B cell (primary cell): ENCODE results near the gene MSL3. TPM values are rescaled to one million over a fixed set of nuclear protein-coding genes. Genes with fewer than 3 reads are reported as not detected.

Source experiments
- ATAC-seq: fragments of 200-7000 bp; cut with Tn5 transposase; one replicate; pipeline ENCODE4 v1.10.0; 2021; ENCODE audit warnings: low read depth, mild to moderate bottlenecking, moderate number of reproducible peaks, moderate library complexity
- CTCF ChIA-PET: fragments of 350-600 bp; sonication (Branson Sonifier 250); formaldehyde crosslinking; loops from one replicate; lab custom pipeline; 2021; ENCODE audit warnings: antibody characterized with exemption, inconsistent platforms; lab: Charles Lee
- POLR2A ChIA-PET: fragments of 350-600 bp; sonication (Branson Sonifier 250); formaldehyde crosslinking; loops from one replicate; lab custom pipeline; 2021; ENCODE audit warnings: antibody characterized with exemption; lab: Charles Lee
- DNase-seq: peaks from one replicate; pipeline ENCODE4 v3.0.0; 2013
- H2AFZ ChIP-seq: 2 replicates; pipeline ENCODE4 v1.6.1; 2012; ENCODE audit warnings: mild to moderate bottlenecking, low read depth, low read length; ENCODE audit not compliant: insufficient read depth, poor library complexity, severe bottlenecking
- H3K27ac ChIP-seq, 2 donors: 1 replicate in 1 of 2; 2 replicates in 1 of 2; pipeline ENCODE4 v1.5.1; 2012 to 2013; ENCODE audit warnings: low read length in 2 of 2, mild to moderate bottlenecking in 2 of 2, moderate library complexity in 1 of 2
- H3K27me3 ChIP-seq, 4 experiments: fragments of 200-600 bp in 1 of 4; sonication (generic) in 1 of 4; replicated peaks in 1 of 4; 1 replicate in 2 of 4; 2 replicates in 2 of 4; pipeline versions ENCODE4 v1.6.1 to v1.7.0; 2013 to 2016; ENCODE audit warnings: low read length in 3 of 4, mild to moderate bottlenecking in 2 of 4, mixed read lengths in 1 of 4, moderate library complexity in 1 of 4; ENCODE audit not compliant: insufficient read depth in 4 of 4, control insufficient read depth in 3 of 4; ENCODE audit errors: control extremely low read depth in 1 of 4
- H3K36me3 ChIP-seq, 2 experiments: replicated peaks in 1 of 2; 1 replicate in 1 of 2; 2 replicates in 1 of 2; pipeline versions ENCODE4 v1.6.1 to v1.7.1; 2013; ENCODE audit warnings: low read length in 1 of 2; ENCODE audit not compliant: insufficient read depth in 2 of 2, control insufficient read depth in 1 of 2; ENCODE audit errors: control extremely low read depth in 1 of 2, extremely low read depth in 1 of 2
- H3K4me1 ChIP-seq, 2 donors: fragments of 200-600 bp in 1 of 2; sonication (generic) in 1 of 2; 1 replicate in 1 of 2; 2 replicates in 1 of 2; pipeline versions ENCODE4 v1.5.1 to v1.6.1; 2013 to 2017; ENCODE audit warnings: low read length in 2 of 2; ENCODE audit not compliant: control insufficient read depth in 2 of 2, insufficient read depth in 2 of 2
- H3K4me2 ChIP-seq: replicated peaks from 2 replicates; pipeline ENCODE3; 2012; ENCODE audit warnings: mild to moderate bottlenecking, low read depth, low read length; ENCODE audit not compliant: poor library complexity, severe bottlenecking
- H3K4me3 ChIP-seq, 5 experiments: fragments of 200-600 bp in 1 of 5; sonication (generic) in 1 of 5; 1 replicate in 3 of 5; 2 replicates in 2 of 5; pipeline versions ENCODE4 v1.5.1 to v1.7.0; 2011 to 2016; ENCODE audit warnings: low read length in 4 of 5, mild to moderate bottlenecking in 4 of 5, low read depth in 2 of 5, control low read depth in 1 of 5, moderate library complexity in 1 of 5; ENCODE audit not compliant: insufficient read depth in 1 of 5; ENCODE audit errors: control extremely low read depth in 1 of 5, extremely low read depth in 1 of 5
- H3K79me2 ChIP-seq: fragments of 200-600 bp; sonication (generic); one replicate; pipeline ENCODE4 v1.6.0; 2016; ENCODE audit warnings: low read length; ENCODE audit not compliant: control insufficient read depth, insufficient read depth
- H3K9ac ChIP-seq: fragments of 200-600 bp; sonication (generic); 2 replicates; pipeline ENCODE4 v1.6.1; 2017; ENCODE audit warnings: mild to moderate bottlenecking, low read length, moderate library complexity
- H3K9me3 ChIP-seq, 3 donors: one replicate each; pipeline versions ENCODE4 v1.6.1 to v1.7.1; 2013; ENCODE audit warnings: low read length in 2 of 3; ENCODE audit not compliant: control insufficient read depth in 2 of 3, insufficient read depth in 1 of 3; ENCODE audit errors: control extremely low read depth in 1 of 3
- H4K20me1 ChIP-seq: 2 replicates; pipeline ENCODE4 v1.6.0; 2012; ENCODE audit warnings: mild to moderate bottlenecking, low read length; ENCODE audit not compliant: insufficient read depth, control insufficient read depth, poor library complexity, severe bottlenecking
- H3K27ac Mint-ChIP-seq: one replicate; pipeline ENCODE4 v1.8.0; 2021; ENCODE audit warnings: mixed read lengths
- H3K27me3 Mint-ChIP-seq: one replicate; pipeline ENCODE4 v1.8.0; 2021; ENCODE audit warnings: mixed read lengths
- H3K4me1 Mint-ChIP-seq: one replicate; pipeline ENCODE4 v1.8.0; 2021; ENCODE audit warnings: mixed read lengths
- H3K4me3 Mint-ChIP-seq: one replicate; pipeline ENCODE4 v1.8.0; 2021; ENCODE audit warnings: mixed read lengths
- H3K9me3 Mint-ChIP-seq: one replicate; pipeline ENCODE4 v1.8.0; 2022; ENCODE audit warnings: mixed read lengths; ENCODE audit not compliant: insufficient read depth
- CTCF ChIP-seq: fragments of 200-600 bp; IDR thresholded peaks from one replicate; pipeline ENCODE4 v1.8.0; 2022; ENCODE audit warnings: antibody characterized with exemption, mild to moderate bottlenecking
- EZH2 ChIP-seq: IDR thresholded peaks from 2 replicates; pipeline ENCODE4 v1.6.1; 2012; ENCODE audit warnings: borderline replicate concordance, low read depth, mild to moderate bottlenecking, moderate library complexity, low read length; ENCODE audit not compliant: insufficient read depth, poor library complexity, severe bottlenecking
- WGBS: methylation state at CpG from one replicate; pipeline ENCODE4 v1.1.5; 2013; ENCODE audit warnings: missing lambda C conversion rate; ENCODE audit not compliant: insufficient coverage; 5-methylcytosine and 5-hydroxymethylcytosine counted together
- intact Hi-C: fragments of 100-400 bp; cut with micrococcal nuclease; formaldehyde crosslinking; loops from one replicate; pipeline ENCODE4 v1.10.0; 2022
- polyA plus RNA-seq: library from polyadenylated mRNA; depleted of rRNA; stranded (reverse); fragments of >200 nt; gene quantifications from 2 replicates; pipeline ENCODE4 v1.2.3, GENCODE V29; 2012
- total RNA-seq, 2 donors: library from RNA; stranded (reverse); fragments of 120-200 nt in 1 of 2; gene quantifications; 1 replicate in 1 of 2; 2 replicates in 1 of 2; pipeline versions ENCODE4 v1.2.3 to v1.2.4, GENCODE V29; 2013 to 2022

The MSL3 gene
- total and polyA plus RNA-seq, 2 donors (not counting 1 experiment from before 2014, with no cell fraction given): 76.3 to 88.7 TPM

- no peak overlapping the region for H3K4me2 ChIP-seq
- WGBS: no CpG with 5 or more reads among the region's 1 CpG
- H2AFZ ChIP-seq: no peak overlapping the region
- DNase-seq (no peak), ATAC-seq (no peak)
- Mint-ChIP-seq H3K27me3 (no peaks in the 10 kb centered on the region), H3K4me1 (peaks cover 40% of the 10 kb centered on the region), H3K9me3 (no peaks in the 10 kb centered on the region), H3K4me3 (no peak overlapping the region), H3K27ac (no peak overlapping the region)
- ChIA-PET CTCF (no interaction called here), POLR2A (no interaction called here)
- no peak overlapping the region for H3K9ac ChIP-seq
- H3K79me2 ChIP-seq: no peaks in the 10 kb centered on the region
- no peaks in the 10 kb centered on the region for H3K9me3 ChIP-seq
- peaks cover 17 to 18% of the 10 kb centered on the region in 2 donors for H3K4me1 ChIP-seq
- H3K36me3 ChIP-seq: no peaks in the 10 kb centered on the region
- no peaks in the 10 kb centered on the region for H3K27me3 ChIP-seq
- no peak overlapping the region for H3K4me3 ChIP-seq
- H3K27ac ChIP-seq: no peak overlapping the region
- TF ChIP-seq EZH2 (no peak), CTCF (no peak)
- intact Hi-C loops: no loop called here
- H4K20me1 ChIP-seq: no peaks in the 10 kb centered on the region
Observed at GRCh38 chrX:11791537-11791936, 33.5 kb downstream of the MSL3 start.

GRCh38 chrX:11792461-11793421 lies 34.7 kb downstream of the MSL3 start:
- Histone ChIP-seq H3K4me3 (no peak overlapping the region), H3K36me3 (no peaks in the 10 kb centered on the region), H3K79me2 (no peaks in the 10 kb centered on the region), H3K4me2 (peak overlapping the region; percentile 35), H4K20me1 (no peaks in the 10 kb centered on the region), H3K9me3 (no peaks in the 10 kb centered on the region), H3K4me1 (peaks cover 11 to 17% of the 10 kb centered on the region in 2 donors), H3K9ac (no peak overlapping the region), H2AFZ (peak overlapping the region; percentile 47), H3K27me3 (no peaks in the 10 kb centered on the region), H3K27ac (peak overlapping the region; percentile 44 to 48)
- 0% methylated on average over 3 of the region's 8 CpGs for whole genome bisulfite sequencing
- H3K9me3 Mint-ChIP-seq: no peaks in the 10 kb centered on the region
- H3K27me3 Mint-ChIP-seq: no peaks in the 10 kb centered on the region
- DNase-seq (peak; percentile 50), ATAC-seq (peak; percentile 94)
- H3K4me3 Mint-ChIP-seq: peak overlapping the region; percentile 53
- peaks cover 31% of the 10 kb centered on the region for H3K4me1 Mint-ChIP-seq
- intact Hi-C loops: loop anchor here (2.0 kb wide), 1 partner anchor 34 kb away; the partner anchor contains the start of gene MSL3
- H3K27ac Mint-ChIP-seq: peak overlapping the region; percentile 88
- POLR2A ChIA-PET: no interaction called here
- no peak for TF ChIP-seq CTCF
- TF ChIP-seq EZH2: no peak
- CTCF ChIA-PET: interaction anchor here (0.6 to 0.9 kb wide), 2 partner anchors 716 to 909 kb away, joined by 3 read pairs; no protein-coding TSS in a partner anchor
